DOHH2 (cell line): Measurements from ENCODE around the gene EPS15.

Source experiments
- EZH2phosphoT487 ChIP-seq: fragments of 200-600 bp; sonication (generic); IDR thresholded peaks from 2 replicates; pipeline ENCODE4 v1.6.1; 2017; ENCODE audit warnings: borderline replicate concordance, mild to moderate bottlenecking, antibody characterized with exemption, low read length, moderate library complexity, mixed read lengths
- TF ChIP-seq, protein P1 (sequence below): fragments of 200-600 bp; sonication (generic); IDR thresholded peaks from one replicate; pipeline ENCODE4 v1.5.1; 2014; ENCODE audit warnings: antibody characterized with exemption, mild to moderate bottlenecking, low read depth, low read length; ENCODE audit not compliant: poor library complexity, severe bottlenecking

DNA sequence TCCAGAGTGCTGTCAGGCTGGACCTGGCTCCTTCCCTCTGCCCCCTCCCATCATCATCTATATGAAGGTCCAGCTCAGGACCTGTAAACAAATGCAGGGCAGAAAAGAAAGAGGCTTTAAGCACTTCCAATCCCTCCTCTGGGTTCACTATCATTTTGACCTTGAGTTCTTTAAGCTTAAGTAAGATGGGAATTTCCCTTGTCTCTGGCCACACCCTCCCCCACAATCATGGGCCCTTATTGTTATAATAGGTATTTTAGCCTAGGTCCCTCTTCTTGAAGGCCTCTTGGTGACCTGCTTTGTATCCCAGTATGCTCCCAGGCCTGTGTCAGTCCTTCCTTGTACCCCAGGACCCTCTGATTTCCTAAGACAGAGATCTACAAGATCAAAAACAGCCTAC is 45.1 kb upstream of the EPS15 start:
- TF ChIP-seq, protein P1, sequence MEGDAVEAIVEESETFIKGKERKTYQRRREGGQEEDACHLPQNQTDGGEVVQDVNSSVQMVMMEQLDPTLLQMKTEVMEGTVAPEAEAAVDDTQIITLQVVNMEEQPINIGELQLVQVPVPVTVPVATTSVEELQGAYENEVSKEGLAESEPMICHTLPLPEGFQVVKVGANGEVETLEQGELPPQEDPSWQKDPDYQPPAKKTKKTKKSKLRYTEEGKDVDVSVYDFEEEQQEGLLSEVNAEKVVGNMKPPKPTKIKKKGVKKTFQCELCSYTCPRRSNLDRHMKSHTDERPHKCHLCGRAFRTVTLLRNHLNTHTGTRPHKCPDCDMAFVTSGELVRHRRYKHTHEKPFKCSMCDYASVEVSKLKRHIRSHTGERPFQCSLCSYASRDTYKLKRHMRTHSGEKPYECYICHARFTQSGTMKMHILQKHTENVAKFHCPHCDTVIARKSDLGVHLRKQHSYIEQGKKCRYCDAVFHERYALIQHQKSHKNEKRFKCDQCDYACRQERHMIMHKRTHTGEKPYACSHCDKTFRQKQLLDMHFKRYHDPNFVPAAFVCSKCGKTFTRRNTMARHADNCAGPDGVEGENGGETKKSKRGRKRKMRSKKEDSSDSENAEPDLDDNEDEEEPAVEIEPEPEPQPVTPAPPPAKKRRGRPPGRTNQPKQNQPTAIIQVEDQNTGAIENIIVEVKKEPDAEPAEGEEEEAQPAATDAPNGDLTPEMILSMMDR: no peak
- no peak for TF ChIP-seq EZH2phosphoT487
